Measurements from ENCODE around the gene LCE2A. TPM values are rescaled to one million over a fixed set of nuclear protein-coding genes. Genes with fewer than 3 reads are reported as not detected.

LCE2A gene
- total RNA-seq, 4 donors from 2014 or later, result not detected

- TF ChIP-seq CTCF (IDR thresholded peaks at IDR 0.05; ENCODE audit: low read depth), result no peak
These were observed 43.5 kb downstream of the LCE2A start for GRCh38 chr1:152741656-152742055.

- TF ChIP-seq CTCF (IDR thresholded peaks at IDR 0.05; ENCODE audit: low read depth), result no peak
These were observed 45.4 kb downstream of the LCE2A start for GRCh38 chr1:152743371-152744145.

- no peak for TF ChIP-seq CTCF (IDR thresholded peaks at IDR 0.05; ENCODE audit: low read depth)
These were observed 47.2 kb downstream of the LCE2A start for GRCh38 chr1:152745289-152745704.

GRCh38 chr1:152745765-152746444 is 47.8 kb downstream of the LCE2A start:
- TF ChIP-seq CTCF (IDR thresholded peaks at IDR 0.05; ENCODE audit: low read depth), result no peak

GRCh38 chr1:152747831-152748230 is 49.7 kb downstream of the LCE2A start:
- no peak for TF ChIP-seq CTCF (IDR thresholded peaks at IDR 0.05; ENCODE audit: low read depth)

Other genes with a start within 250 kb of the LCE2A start
- not detected for gene LCE5A, start 187.5 kb upstream of the LCE2A start, total RNA-seq
- gene CRCT1, start 183.9 kb upstream of the LCE2A start, total RNA-seq, result not detected
- not detected for gene LCE3E, start 131.6 kb upstream of the LCE2A start, total RNA-seq
- gene LCE3D, start 117.8 kb upstream of the LCE2A start, total RNA-seq, result not detected
- gene LCE3C, start 98.1 kb upstream of the LCE2A start, total RNA-seq, result not detected
- gene LCE3B, start 84.5 kb upstream of the LCE2A start, total RNA-seq, result not detected
- gene LCE3A, start 75.2 kb upstream of the LCE2A start, total RNA-seq, result not detected
- not detected for gene LCE2D, start 35.0 kb upstream of the LCE2A start, total RNA-seq
- not detected for gene LCE2C, start 23.1 kb upstream of the LCE2A start, total RNA-seq
- not detected for gene LCE2B, start 12.2 kb upstream of the LCE2A start, total RNA-seq
- gene LCE4A, start 9.8 kb downstream of the LCE2A start, total RNA-seq, result not detected
- not detected for gene KPRP, start 59.7 kb downstream of the LCE2A start, total RNA-seq
- gene LCE1F, start 76.8 kb downstream of the LCE2A start, total RNA-seq, result not detected
- not detected for gene LCE1E, start 87.9 kb downstream of the LCE2A start, total RNA-seq
- not detected for gene LCE1D, start 98.4 kb downstream of the LCE2A start, total RNA-seq
- not detected for gene LCE1C, start 108.3 kb downstream of the LCE2A start, total RNA-seq
- gene LCE1B, start 113.6 kb downstream of the LCE2A start, total RNA-seq, result not detected
- not detected for gene LCE1A, start 129.1 kb downstream of the LCE2A start, total RNA-seq
- gene LCE6A, start 144.5 kb downstream of the LCE2A start, total RNA-seq, result not detected
- gene LCE7A, start 161.7 kb downstream of the LCE2A start, total RNA-seq, result not detected
- not detected for gene SMCP, start 180.0 kb downstream of the LCE2A start, total RNA-seq
- gene IVL, start 210.2 kb downstream of the LCE2A start, total RNA-seq, result not detected
- not detected for gene SPRR5, start 248.9 kb downstream of the LCE2A start, total RNA-seq